ENCODE data around the gene FAM163B.

GRCh38 chr9:133641396-133641655 is 32.1 kb upstream of the FAM163B start:
- TF ChIP-seq RAD21 (IDR thresholded peaks at IDR 0.05) (no peak), JUND (IDR thresholded peaks at IDR 0.05) (no peak), CTCF (IDR thresholded peaks at IDR 0.05; ENCODE audit: low read depth, low read length, missing input control) (no peak), ATF3 (IDR thresholded peaks at IDR 0.05) (no peak), NR2F2 (IDR thresholded peaks at IDR 0.05) (no peak), REST (IDR thresholded peaks at IDR 0.05) (no peak), YY1 (IDR thresholded peaks at IDR 0.05) (no peak)

All from liver (tissue), 3 donors.